GM06990 (cell line): Measurements from ENCODE around the gene POLR2I.
A peak's percentile ranks its signal among the peaks of the same experiment; 100 is the strongest.

ENCODE experiments used
- DNase-seq: peaks from one replicate; pipeline ENCODE4 v3.0.0-alpha.2; 2011; ENCODE audit not compliant: insufficient read length; ENCODE audit errors: extremely low read depth
- H3K27me3 ChIP-seq: replicated peaks from 2 replicates; pipeline ENCODE4 v1.6.0; 2011; ENCODE audit warnings: low read length; ENCODE audit not compliant: control insufficient read depth, insufficient read depth
- H3K36me3 ChIP-seq: 2 replicates; pipeline ENCODE4 v1.5.1; 2011; ENCODE audit warnings: low read length; ENCODE audit not compliant: control insufficient read depth, insufficient read depth
- H3K4me3 ChIP-seq: replicated peaks from 2 replicates; pipeline ENCODE4 v1.5.1; 2011; ENCODE audit warnings: low read depth, mild to moderate bottlenecking, control low read depth, low read length
- CTCF ChIP-seq: IDR thresholded peaks from 2 replicates; pipeline ENCODE4 v1.5.1; 2011; ENCODE audit warnings: low read length, control low read depth, mild to moderate bottlenecking, inconsistent platforms; ENCODE audit not compliant: insufficient read depth, poor library complexity, severe bottlenecking

Gene POLR2I

GRCh38 chr19:36113894-36114720, 568 bp downstream of the POLR2I start:
- no peak for DNase-seq
- no peaks in the 10 kb centered on the region for H3K27me3 ChIP-seq
- peaks cover 10% of the 10 kb centered on the region for H3K36me3 ChIP-seq
- peak overlapping the region; percentile 98 for H3K4me3 ChIP-seq
- no peak for TF ChIP-seq CTCF

DNA sequence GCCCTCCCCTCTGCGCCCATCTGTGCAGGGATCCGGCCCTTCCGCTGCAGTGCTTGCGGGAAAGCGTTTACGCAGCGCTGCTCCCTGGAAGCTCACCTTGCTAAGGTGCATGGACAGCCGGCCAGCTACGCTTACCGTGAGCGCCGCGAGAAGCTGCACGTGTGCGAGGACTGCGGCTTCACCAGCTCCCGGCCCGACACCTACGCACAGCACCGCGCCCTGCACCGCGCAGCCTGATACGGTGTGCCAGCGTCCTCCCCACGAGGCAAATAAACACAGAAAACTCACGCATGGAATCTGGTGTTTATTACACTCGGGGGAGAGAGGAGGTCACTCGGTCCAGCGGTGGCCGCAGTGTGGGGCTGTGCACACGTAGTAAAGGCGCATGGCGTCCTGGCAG, 1.2 kb downstream of the POLR2I start:
- Histone ChIP-seq H3K4me3 (peak overlapping the region; percentile 98), H3K27me3 (no peaks in the 10 kb centered on the region)
- TF ChIP-seq CTCF = no peak

GRCh38 chr19:36112678-36113077, 2.0 kb downstream of the POLR2I start:
- peaks cover 8% of the 10 kb centered on the region for H3K36me3 ChIP-seq
- H3K27me3 ChIP-seq = no peaks in the 10 kb centered on the region
- no peak for DNase-seq
- TF ChIP-seq CTCF = no peak
- H3K4me3 ChIP-seq = no peak overlapping the region

More for the DNA sequence above, 1.2 kb downstream of the POLR2I start:
- no peak for DNase-seq
- H3K36me3 ChIP-seq = peaks cover 9% of the 10 kb centered on the region

DNA sequence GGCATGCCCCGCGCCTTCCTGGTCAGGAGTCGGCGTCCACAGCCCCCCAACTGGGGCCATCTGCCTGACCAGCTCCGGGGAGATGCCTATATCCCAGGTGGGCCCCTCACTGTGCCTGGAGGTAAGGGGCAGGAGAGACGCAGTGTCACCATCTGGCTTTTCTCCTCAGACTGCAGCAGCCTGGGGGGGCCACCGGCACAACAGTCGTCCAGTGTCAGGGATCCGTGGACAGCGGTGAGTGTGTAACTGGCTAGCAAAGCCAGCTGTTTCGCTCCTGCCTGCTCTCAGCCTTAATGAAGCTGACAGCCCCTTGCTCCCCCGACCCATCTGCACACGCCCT, 3.5 kb downstream of the POLR2I start:
- H3K36me3 ChIP-seq = peaks cover 8% of the 10 kb centered on the region
- H3K4me3 ChIP-seq = no peak overlapping the region
- H3K27me3 ChIP-seq = no peaks in the 10 kb centered on the region
- TF ChIP-seq CTCF = no peak
- DNase-seq = no peak

GRCh38 chr19:36110487-36111199, 4.0 kb downstream of the POLR2I start, which contains the start of gene OVOL3:
TSS of gene OVOL3 (plus strand) at chr19:36111143. CDS start at chr19:36111203, 60 bp downstream.
- H3K27me3 ChIP-seq = no peaks in the 10 kb centered on the region
- no peak within 1 kb of the TSS for H3K4me3 ChIP-seq
- peaks cover 8% of the 10 kb centered on the region for H3K36me3 ChIP-seq
- no peak for TF ChIP-seq CTCF
- no peak for DNase-seq
